MM.1S (cell line): Measurements from ENCODE around the gene PIK3C3.

Experiments used
- DNase-seq: peaks from one replicate; pipeline ENCODE4 v3.0.0-alpha.2; 2015
- H2AFZ ChIP-seq: fragments of 300-600 bp; sonication (generic); 2 replicates; pipeline ENCODE4 v1.6.0; 2016; ENCODE audit warnings: antibody characterized with exemption, low read length
- H3F3A ChIP-seq: fragments of 300-600 bp; sonication (generic); 2 replicates; pipeline ENCODE4 v1.6.1; 2016; ENCODE audit warnings: mild to moderate bottlenecking, antibody characterized with exemption, low read length, moderate library complexity, mixed read lengths; ENCODE audit not compliant: insufficient read depth
- H3K27ac ChIP-seq: fragments of 300-600 bp; sonication (generic); 2 replicates; pipeline ENCODE4 v1.5.1; 2016; ENCODE audit warnings: mild to moderate bottlenecking, low read length
- H3K27me3 ChIP-seq: fragments of 300-600 bp; sonication (generic); replicated peaks from 2 replicates; pipeline ENCODE4 v1.6.0; 2016; ENCODE audit warnings: low read length; ENCODE audit not compliant: insufficient read depth
- H3K36me3 ChIP-seq: fragments of 300-600 bp; sonication (generic); replicated peaks from 2 replicates; pipeline ENCODE4 v1.6.1; 2016; ENCODE audit warnings: mild to moderate bottlenecking, low read length, mixed read lengths; ENCODE audit not compliant: insufficient read depth
- H3K4me1 ChIP-seq: fragments of 300-600 bp; sonication (generic); 2 replicates; pipeline ENCODE4 v1.6.1; 2016; ENCODE audit warnings: low read length, mixed read lengths
- H3K4me2 ChIP-seq: fragments of 300-600 bp; sonication (generic); 2 replicates; pipeline ENCODE4 v1.6.0; 2016; ENCODE audit warnings: low read depth, low read length
- H3K4me3 ChIP-seq: fragments of 300-600 bp; sonication (generic); 2 replicates; pipeline ENCODE4 v1.5.1; 2016; ENCODE audit warnings: low read length, mixed read lengths
- H3K79me2 ChIP-seq: fragments of 300-600 bp; sonication (generic); 2 replicates; pipeline ENCODE4 v1.6.1; 2016; ENCODE audit warnings: mixed run types, low read length, mixed read lengths
- H3K9ac ChIP-seq: fragments of 300-600 bp; sonication (generic); 2 replicates; pipeline ENCODE4 v1.6.1; 2016; ENCODE audit warnings: low read length, mixed read lengths
- H3K9me2 ChIP-seq: fragments of 300-600 bp; sonication (generic); replicated peaks from 2 replicates; pipeline ENCODE4 v1.6.1; 2016; ENCODE audit warnings: mild to moderate bottlenecking, low read length, mixed read lengths; ENCODE audit not compliant: insufficient read depth
- H3K9me3 ChIP-seq: fragments of 300-600 bp; sonication (generic); replicated peaks from 2 replicates; pipeline ENCODE4 v1.6.1; 2016; ENCODE audit warnings: mild to moderate bottlenecking, low read length, mixed read lengths; ENCODE audit not compliant: insufficient read depth
- H4K20me1 ChIP-seq: fragments of 300-600 bp; sonication (generic); 2 replicates; pipeline ENCODE4 v1.6.1; 2016; ENCODE audit warnings: mild to moderate bottlenecking, low read length, moderate library complexity, mixed read lengths; ENCODE audit not compliant: insufficient read depth
- EZH2 ChIP-seq: fragments of 300-600 bp; sonication (generic); optimal IDR thresholded peaks from 2 replicates; pipeline ENCODE3; 2017; ENCODE audit warnings: low read depth, mild to moderate bottlenecking, antibody characterized with exemption, low read length, mixed read lengths
- EZH2phosphoT487 ChIP-seq: fragments of 300-600 bp; sonication (generic); IDR thresholded peaks from 2 replicates; pipeline ENCODE4 v1.6.1; 2018; ENCODE audit warnings: antibody characterized with exemption, low read length
- TF ChIP-seq, protein P1 (sequence below): fragments of 300-600 bp; sonication (generic); IDR thresholded peaks from 2 replicates; pipeline ENCODE4 v1.5.1; 2016; ENCODE audit warnings: antibody characterized with exemption, low read length, mixed read lengths

PIK3C3 gene

DNA sequence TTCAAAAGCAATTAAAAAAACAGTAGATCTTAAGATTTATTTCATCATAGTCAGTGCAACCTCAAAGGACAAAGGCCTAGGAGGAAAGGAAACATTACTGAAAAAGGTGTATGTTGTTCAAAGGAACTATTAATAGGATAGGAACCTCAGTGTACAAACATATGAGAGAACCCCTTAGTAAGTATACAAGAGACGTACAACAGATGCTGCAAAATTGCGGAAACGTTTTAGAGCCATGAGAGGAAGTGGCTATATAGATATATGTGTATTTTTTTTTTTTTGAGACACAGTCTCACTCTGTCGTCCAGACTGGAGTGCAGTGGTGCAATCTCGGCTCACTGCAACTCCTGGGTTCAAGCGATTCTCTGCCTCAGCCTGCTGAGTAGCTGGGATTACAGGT, 22.2 kb downstream of the PIK3C3 start:
- Histone ChIP-seq H3K9me2 (no peaks in the 10 kb centered on the region), H3K9me3 (no peaks in the 10 kb centered on the region), H3K4me3 (no peak overlapping the region), H3K79me2 (peaks cover 23% of the 10 kb centered on the region), H4K20me1 (no peaks in the 10 kb centered on the region), H3K9ac (no peak overlapping the region), H3K27me3 (no peaks in the 10 kb centered on the region), H2AFZ (no peak overlapping the region), H3K4me2 (no peak overlapping the region), H3K27ac (no peak overlapping the region), H3K4me1 (peaks cover 9% of the 10 kb centered on the region), H3K36me3 (no peaks in the 10 kb centered on the region), H3F3A (no peaks in the 10 kb centered on the region)
- no peak for TF ChIP-seq EZH2phosphoT487
- DNase-seq: no peak

DNA sequence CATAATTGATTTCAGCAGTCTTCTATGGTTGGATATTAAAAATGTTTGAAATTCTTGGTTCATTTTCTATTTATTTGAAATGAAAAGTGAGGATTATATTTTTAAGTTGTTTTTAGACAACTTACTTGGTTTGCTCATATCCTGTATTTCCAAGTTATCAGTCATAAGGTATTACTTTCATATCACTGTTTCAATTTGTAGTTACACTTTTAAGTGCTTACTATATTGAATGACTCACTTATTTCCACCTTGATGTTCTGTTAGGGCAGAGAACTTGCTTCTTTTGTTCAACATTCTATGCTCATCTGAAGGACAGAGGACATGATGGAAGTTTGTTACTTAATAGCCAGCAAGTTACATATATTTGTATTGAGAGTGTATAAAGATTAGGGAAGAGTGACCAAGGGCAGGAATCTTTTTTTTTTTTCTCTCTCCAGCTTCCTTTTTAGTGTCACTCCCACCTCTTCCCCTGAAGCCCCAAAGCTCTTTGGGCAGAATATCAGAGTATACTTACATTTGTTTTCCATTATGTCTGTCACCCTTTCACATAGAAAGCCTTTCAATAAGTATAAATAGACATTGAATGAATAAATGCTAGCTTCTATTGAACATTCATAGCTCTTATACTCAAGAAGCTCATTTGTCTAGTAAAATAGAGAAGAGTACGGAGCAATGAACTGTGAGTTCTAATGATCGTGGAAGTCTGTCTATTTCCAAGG, 28.1 kb downstream of the PIK3C3 start:
- no peaks in the 10 kb centered on the region for H3K27me3 ChIP-seq
- TF ChIP-seq EZH2 (no peak), EZH2phosphoT487 (no peak)
- TF ChIP-seq, protein P1, sequence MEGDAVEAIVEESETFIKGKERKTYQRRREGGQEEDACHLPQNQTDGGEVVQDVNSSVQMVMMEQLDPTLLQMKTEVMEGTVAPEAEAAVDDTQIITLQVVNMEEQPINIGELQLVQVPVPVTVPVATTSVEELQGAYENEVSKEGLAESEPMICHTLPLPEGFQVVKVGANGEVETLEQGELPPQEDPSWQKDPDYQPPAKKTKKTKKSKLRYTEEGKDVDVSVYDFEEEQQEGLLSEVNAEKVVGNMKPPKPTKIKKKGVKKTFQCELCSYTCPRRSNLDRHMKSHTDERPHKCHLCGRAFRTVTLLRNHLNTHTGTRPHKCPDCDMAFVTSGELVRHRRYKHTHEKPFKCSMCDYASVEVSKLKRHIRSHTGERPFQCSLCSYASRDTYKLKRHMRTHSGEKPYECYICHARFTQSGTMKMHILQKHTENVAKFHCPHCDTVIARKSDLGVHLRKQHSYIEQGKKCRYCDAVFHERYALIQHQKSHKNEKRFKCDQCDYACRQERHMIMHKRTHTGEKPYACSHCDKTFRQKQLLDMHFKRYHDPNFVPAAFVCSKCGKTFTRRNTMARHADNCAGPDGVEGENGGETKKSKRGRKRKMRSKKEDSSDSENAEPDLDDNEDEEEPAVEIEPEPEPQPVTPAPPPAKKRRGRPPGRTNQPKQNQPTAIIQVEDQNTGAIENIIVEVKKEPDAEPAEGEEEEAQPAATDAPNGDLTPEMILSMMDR: no peak
- H3K9ac ChIP-seq: no peak overlapping the region
- 0 out of 2 replicates have a peak, but pooled peaks cover 6% of the 10 kb centered on the region for H3F3A ChIP-seq
- no peaks in the 10 kb centered on the region for H3K9me2 ChIP-seq
- DNase-seq: peak; percentile 45
- H4K20me1 ChIP-seq: no peaks in the 10 kb centered on the region
- H3K27ac ChIP-seq: peak overlapping the region; percentile 24; the same call in 1 of the 2 replicates
- 0 out of 2 replicates have a peak, but pooled peaks cover 7% of the 10 kb centered on the region for H3K79me2 ChIP-seq
- peaks cover 16% of the 10 kb centered on the region for H3K4me1 ChIP-seq
- H3K4me2 ChIP-seq: peak overlapping the region; percentile 32; the same call in 1 of the 2 replicates
- no peaks in the 10 kb centered on the region for H3K36me3 ChIP-seq
- no peaks in the 10 kb centered on the region for H3K9me3 ChIP-seq
- H3K4me3 ChIP-seq: no peak overlapping the region
- no peak overlapping the region for H2AFZ ChIP-seq

- Histone ChIP-seq H3K9me3 (no peaks in the 10 kb centered on the region), H3K4me1 (peaks cover 16% of the 10 kb centered on the region), H3K9ac (no peak overlapping the region), H3K79me2 (0 out of 2 replicates have a peak, but pooled peaks cover 7% of the 10 kb centered on the region), H4K20me1 (no peaks in the 10 kb centered on the region), H3K9me2 (no peaks in the 10 kb centered on the region), H3K4me3 (no peak overlapping the region), H3F3A (0 out of 2 replicates have a peak, but pooled peaks cover 6% of the 10 kb centered on the region), H3K27ac (no peak overlapping the region), H3K4me2 (no peak overlapping the region), H3K27me3 (no peaks in the 10 kb centered on the region), H2AFZ (no peak overlapping the region), H3K36me3 (no peaks in the 10 kb centered on the region)
- TF ChIP-seq EZH2 (no peak), EZH2phosphoT487 (no peak)
- TF ChIP-seq, protein P1: no peak
- DNase-seq: no peak
Measured at GRCh38 chr18:41985914-41986313, 30.9 kb downstream of the PIK3C3 start.

- DNase-seq: no peak
Measured at GRCh38 chr18:41989508-41989907, 34.5 kb downstream of the PIK3C3 start.

More at GRCh38 chr18:41989508-41989907, 34.5 kb downstream of the PIK3C3 start:
- no peak for TF ChIP-seq EZH2phosphoT487
- TF ChIP-seq EZH2: no peak
- TF ChIP-seq, protein P1: no peak
- Histone ChIP-seq H4K20me1 (no peaks in the 10 kb centered on the region), H3K4me2 (no peak overlapping the region), H3K36me3 (no peaks in the 10 kb centered on the region), H3F3A (no peaks in the 10 kb centered on the region), H3K4me3 (no peak overlapping the region), H3K27ac (no peak overlapping the region), H3K9me3 (no peaks in the 10 kb centered on the region), H3K79me2 (0 out of 2 replicates have a peak, but pooled peaks cover 7% of the 10 kb centered on the region), H2AFZ (no peak overlapping the region), H3K27me3 (no peaks in the 10 kb centered on the region), H3K4me1 (no peaks in the 10 kb centered on the region), H3K9ac (no peak overlapping the region), H3K9me2 (no peaks in the 10 kb centered on the region)
